GM21367 (cell line): ENCODE data around the gene PAM.
"Not testable (repeated sequence)": the region's sequence is repeated elsewhere in the genome, so short reads cannot be mapped to it uniquely, and the experiment has no call there.

Experiments
- ATAC-seq: cut with Tn5 transposase; IDR thresholded peaks from one replicate; pipeline ENCODE4 v1.9.1; 2021; ENCODE audit not compliant: unreplicated experiment

PAM gene

DNA sequence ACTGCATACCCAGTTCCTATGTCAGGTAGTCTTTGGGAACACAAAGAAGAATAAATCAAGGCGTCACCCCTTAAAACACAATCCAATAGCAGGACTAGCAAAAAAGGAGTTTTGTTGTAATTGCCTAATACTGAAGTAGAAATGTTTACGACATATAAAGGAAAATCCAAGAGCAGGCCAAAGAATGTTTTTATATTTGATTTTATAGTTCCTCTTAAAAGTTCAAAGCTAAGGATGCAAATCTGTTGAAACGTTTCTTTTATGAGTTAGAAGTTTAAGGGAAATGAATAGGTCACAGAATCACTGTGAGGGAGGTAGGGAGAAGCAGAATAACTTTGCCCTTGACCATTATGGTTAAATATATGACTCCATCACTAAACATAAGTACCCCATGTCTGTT is 136.1 kb downstream of the PAM start:
- no peak for ATAC-seq

DNA sequence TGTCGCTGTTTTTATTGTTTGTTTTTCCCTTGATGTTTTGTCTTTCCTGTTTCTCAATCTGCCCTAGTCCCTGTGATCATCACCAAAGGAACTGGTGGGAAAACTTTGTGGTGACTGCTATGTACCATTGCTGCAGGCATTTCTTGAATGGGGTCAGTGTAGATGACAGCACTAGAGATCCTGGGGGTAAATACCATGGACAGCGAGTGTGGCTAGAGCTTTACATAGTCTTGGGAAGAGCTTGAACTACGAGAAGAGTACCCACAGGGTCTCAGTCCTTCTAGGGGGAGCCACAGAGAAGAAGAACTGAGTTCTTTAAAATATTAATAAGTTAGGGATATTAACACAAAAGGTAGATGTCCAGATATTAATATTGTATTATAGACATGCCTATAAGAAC is 138.8 kb downstream of the PAM start:
- ATAC-seq = no peak

DNA sequence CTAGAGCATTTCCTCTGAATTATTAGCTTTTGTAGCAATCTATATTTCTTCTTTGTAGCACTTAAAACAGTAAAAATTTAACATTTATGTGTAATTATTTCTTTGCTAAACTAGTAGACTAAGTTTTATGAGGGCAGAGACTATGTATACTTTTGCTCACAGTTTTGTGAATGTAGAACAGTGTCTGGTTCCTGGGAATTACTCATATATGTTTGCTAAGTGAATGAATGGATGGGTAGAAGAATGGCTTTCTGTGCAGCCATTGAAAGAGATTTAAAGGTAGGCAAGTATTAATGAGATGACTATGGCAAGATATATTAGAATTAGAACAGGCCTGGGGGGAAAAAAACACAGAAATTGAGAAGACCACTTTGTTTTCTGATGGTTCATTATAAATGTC is 140.1 kb downstream of the PAM start:
- ATAC-seq = no peak

DNA sequence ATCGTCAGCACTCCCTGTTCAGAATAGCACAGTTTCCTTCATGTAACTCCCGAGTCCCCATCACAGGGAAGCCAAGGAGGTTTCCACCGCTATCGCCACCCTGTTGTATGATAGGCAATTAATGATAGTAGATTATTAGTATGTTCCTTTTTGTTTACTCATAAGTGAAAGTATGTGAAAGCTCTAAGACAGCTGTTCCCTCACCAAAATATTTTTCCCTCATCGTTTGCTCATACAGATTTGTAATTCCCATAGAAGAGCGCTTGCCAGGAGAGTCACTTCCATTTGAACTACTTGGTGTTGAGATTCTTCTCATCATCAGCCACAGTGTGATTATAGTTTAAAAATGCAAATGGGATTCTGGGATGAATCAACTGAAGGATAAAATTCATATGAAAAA is 140.9 kb downstream of the PAM start:
- no peak for ATAC-seq

DNA sequence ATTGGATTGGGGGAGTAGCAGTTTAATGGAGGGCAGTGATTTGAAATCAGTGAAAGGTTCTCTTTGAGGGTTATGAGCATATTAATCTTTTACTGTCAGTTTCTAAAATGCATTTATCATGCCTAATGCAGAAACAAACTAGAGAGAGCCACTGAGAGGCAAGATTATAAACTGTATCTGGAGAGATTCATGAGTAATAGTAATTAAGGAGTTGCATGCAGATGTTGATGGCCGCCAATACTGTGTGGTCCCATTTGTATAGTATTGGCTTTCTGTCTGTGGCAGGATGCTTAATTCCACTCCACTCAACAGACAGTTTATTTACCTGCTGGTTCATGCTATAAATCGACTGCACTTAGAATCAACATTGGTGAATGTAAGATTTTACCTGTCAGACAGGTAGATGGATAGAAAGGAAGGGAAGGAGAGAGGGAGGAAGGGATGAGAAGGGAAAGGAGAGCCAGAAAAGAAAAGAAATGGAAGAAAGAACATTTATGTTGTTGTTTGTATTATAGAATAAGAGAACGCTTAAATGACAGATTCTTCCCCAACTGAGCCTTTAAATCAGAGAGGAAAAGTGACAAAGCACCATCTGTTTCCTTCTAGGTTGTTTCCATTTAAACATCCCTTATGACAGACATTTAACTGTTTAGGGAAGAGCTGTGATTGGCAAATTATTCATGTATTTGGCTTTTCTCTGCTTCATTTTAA is 146.5 kb downstream of the PAM start:
- no peak for ATAC-seq

DNA sequence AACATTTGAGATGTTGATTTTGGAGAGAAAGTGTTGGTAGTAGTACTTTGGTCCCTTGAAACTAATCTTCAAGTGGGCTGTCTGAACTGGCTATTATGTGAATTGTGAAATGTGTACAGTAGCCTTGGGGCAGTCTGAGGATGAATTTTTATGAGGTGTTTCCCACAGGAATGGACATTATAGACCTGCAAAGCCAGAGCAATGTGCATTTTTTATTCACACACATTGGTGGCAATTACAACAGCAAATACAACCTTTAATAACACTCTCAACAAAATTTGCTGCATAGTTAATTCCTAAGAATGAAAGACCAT is 147.0 kb downstream of the PAM start:
- no peak for ATAC-seq

DNA sequence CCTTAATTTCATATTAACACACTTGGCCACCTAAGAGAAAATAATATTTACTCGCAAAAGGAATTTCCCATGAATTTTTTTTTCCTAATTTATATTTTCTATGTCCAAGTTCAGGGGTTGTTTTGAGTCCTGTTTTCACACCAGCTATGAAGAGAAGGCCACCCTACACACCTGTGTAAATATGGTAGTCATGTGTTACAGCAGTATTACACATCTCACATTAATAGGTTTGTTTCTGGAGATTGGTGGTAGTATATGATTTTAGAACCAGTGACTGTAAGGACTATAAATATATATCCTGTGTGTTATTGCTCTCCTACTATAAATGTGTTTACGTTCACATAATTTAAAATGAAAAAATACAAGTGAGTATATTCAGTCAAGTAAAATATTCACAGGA is 147.5 kb downstream of the PAM start:
- ATAC-seq = no peak

DNA sequence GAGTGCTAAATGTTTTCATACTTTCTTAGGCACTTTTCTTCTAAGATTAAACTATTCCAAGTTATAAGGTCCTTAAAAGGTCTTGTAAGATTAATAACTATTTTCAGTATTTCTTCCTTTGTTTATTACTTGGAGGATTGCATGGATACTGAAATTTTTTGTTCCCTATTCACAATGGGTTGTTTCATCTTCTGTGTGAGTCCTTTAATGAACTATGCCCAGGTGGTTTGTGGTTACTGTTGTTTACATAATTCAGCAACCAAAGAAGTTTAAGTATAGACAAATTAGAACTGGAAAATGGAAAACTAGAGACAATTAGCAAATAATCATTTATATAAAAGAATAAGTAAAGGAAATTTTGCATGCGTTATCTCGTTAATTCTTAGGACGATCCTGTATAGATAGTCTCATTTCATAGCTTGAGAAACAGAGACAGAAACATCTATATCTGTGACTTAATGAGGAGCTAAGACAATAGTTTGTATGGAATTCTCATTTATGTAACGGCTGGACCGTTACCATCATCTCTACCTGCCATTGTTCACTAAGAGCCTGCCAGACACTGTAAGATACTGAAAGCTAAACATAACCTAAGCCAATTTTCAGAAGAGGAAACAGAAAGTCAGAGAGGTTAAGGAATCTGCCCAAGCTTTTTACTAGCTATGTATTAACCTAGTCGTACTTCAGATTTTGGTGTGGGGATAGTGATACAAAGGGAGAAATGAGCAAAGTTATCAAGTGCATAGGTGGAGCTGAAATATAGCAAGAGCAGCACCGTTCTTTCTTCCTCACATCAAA is 148.2 kb downstream of the PAM start:
- no peak for ATAC-seq

DNA sequence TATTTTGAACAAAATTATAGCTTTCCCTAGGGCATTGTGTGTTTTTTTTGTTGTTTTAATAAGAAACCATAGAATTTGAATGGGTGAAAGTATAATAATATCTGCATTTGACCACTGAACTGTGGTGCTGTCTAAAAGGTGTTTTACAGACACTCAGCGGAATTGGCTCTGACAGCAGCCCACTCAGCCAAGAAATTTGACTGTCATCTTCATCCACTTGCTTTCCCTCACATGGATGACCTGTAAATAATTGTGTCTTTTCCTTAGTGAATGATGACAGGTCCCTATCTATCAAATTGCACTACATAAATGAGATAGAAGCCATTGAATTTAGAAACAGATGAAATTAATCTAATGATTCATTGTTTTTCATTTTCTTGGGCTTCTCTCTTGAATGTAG is 150.0 kb downstream of the PAM start:
- ATAC-seq = no peak

DNA sequence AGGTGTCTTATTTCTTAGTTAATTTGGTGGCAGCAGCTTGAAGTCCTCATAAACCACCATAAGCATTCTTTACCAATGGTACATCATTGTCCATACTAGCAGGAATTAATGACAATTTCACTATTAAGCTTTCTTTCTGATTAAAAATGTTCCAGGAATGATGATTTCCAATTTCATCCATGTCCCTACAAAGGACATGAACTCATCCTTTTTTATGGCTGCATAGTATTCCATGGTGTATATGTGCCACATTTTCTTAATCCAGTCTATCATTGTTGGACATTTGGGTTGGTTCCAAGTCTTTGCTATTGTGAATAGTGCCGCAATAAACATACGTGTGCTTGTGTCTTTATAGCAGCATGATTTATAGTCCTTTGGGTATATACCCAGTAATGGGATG is 152.0 kb downstream of the PAM start:
- not testable (repeated sequence) for ATAC-seq

DNA sequence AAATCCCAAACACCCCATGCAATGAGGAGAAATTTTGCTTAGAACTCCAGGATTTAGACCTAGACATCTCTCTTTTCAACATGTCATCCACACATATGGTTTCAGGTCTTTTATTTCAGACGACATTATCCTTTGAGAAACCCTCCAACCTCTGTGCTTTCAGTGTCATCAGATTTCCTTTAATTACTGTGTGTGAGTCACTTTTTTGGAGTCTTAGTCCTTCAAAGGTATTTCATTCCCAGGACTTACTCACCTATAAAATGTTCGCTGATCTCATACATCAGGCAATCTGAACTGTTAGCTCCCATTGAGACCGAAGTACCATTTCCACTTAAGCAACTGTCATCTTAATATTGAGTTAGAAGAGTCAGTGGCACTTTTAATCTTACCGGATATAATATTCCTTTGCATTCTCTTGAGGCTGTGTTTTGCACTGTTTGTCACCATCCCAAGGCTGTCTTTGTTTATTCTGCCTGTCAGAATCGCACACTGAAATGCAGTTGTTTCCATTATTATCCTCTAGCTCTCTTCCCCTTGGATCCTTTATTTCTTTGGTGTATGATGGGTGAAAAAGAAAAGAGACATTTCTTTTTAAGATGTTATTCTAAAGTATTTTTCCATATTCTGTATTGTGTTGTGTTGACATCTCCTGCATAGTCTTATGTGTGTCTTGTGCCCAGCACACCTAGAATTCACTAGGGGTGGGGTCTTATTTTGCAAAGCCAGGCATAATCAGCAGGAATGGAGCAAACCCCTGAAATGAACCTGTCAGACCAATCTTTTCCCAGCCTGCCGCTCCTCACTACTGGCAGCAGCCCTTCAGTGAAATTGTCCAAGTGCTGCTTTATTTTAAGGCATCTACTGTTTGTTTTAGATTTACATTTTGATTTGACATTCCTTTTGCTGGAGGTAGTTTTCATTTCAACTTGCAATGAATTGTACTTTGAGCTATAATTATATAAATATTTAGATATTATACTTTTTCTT is 155.4 kb downstream of the PAM start:
- ATAC-seq = no peak

DNA sequence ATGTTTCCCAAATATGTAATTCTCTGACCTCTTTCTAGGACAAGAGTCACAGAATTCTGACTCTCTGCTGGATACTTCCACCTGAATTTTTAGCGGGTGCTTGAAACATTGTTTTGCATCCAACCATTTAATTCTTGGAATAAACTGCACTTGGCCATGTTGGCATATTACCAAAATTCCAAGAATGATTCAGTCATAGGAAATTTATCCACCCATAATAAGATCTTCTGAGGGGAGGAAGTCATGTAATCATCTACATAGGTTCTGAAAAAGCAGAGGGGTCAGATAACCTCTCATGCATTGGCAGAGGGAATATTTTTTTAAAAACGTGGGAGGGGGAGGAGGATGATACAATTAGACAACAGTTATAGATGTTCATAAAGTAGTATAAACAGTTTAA is 156.9 kb downstream of the PAM start:
- ATAC-seq = no peak

DNA sequence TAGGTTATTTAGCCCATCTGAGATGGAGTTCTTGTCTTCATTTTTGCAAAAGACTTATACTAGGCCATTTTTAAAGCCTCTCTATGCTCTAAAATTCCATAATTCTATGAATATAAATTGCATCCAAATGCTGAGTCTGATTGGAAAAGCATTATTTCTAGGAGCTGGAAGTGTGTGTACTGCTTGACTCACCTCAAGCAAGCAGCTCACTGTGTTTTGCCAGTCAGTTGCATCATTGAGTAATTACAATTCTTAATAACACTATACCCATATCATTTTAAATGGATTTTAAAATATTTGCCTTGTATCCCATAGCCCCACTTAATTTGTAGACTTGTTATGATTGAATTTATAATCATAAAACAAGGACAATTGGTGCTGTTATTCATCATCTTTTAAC is 161.0 kb downstream of the PAM start:
- no peak for ATAC-seq

DNA sequence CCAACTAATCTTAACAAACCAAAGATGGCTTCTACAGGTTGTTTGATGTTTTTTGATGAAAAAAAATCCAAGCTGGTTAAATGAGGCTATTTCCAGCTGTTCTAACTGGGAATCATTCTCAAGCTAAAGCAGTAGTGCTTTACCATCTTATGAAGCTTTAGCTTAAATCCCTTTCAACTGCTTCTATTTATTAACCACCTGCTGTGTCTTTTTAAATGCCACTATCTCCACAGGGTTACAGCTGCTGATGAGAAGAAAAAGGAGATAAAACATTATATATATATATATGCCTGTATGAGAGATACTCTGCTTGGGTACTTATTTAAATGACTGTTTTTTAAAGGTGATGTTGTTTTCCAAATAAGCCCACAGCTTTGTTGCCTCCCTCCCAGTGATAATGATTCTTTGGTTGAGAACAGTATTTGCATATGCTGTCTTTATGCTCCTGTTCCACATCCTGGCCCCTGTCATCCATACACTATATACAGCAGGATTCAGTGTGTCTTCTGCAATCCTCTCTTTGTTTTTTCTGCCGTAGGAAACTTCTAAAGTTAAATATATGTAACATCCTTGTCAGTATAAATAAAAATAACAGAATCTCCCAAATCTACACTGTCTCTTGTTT is 164.0 kb downstream of the PAM start:
- no peak for ATAC-seq

DNA sequence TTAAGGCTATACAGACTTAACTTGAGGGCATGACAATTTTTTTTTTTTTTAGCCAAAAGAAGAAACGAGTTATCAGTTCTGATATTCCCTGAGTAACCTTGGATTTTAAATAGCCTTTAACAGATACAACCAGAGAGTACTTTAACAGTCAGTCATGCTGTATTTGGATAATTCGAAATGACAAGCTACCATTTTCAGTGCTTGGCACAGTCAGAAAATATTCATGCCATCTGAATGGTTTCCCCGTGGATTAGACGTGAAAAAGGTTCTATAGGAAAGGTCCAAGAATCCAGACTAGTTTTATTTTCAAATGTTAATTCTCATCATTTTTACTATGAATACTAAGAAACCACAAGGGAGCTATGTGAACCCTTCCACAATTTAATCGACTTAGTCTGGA is 165.7 kb downstream of the PAM start:
- ATAC-seq = no peak

DNA sequence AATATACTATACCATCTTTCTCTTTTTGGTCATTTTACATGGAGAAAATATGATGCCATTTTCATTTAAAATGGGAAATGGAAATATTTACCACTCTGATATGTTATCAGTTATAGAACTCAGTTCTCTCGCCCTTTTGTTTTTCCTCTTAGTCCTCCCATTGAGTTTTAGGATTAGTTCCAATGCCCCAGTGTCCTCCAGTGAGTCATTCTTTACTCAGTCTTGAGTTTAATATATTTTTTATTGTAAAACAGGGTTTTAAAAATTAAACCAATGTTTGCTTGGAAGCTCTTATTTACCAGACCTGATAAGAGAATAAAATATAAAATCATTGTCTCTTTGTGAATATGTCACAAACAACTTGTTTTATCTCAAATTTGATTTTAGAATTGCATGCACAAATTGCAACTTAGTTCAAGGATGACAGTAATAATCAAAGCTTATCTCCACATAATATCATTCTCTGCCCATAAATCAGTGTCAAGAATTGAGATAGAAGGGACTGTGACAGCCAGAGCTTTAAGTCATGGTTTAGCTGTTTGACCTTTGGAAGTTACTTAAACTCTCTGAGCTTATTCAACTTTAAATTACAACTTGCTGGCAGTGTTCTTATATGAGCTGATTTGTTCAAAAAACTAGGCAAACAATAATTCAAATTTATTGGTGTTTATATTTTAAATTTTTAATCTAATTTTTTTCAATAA is 166.4 kb downstream of the PAM start:
- no peak for ATAC-seq

DNA sequence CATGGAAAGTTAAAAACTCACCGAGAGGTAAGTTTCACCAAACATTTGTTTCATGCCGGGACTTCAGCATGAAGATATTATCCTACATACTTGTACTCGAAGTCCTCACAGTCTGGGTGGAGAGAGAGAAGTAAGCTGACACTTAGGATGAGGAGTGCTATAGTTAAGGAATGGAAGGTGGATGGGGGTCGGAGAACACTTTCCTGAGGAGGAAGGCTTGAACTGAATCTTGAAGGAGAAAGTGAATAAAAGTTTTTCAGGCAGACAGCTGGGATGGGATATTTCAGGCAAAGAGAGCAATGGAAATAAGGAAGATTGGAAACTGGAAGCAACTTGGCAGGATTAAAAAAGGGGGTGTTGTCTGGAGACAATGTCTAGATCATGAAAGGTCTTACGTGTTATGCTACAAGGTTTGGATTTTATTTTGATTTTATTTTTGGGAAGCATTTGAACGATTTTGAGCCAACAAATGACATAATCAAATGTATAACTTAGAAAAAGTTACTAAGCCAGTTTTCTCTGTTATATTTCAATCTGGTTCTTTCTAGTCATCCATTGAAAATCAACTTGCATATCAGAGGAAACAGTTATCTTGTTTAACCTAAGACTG is 167.1 kb downstream of the PAM start:
- ATAC-seq = no peak

DNA sequence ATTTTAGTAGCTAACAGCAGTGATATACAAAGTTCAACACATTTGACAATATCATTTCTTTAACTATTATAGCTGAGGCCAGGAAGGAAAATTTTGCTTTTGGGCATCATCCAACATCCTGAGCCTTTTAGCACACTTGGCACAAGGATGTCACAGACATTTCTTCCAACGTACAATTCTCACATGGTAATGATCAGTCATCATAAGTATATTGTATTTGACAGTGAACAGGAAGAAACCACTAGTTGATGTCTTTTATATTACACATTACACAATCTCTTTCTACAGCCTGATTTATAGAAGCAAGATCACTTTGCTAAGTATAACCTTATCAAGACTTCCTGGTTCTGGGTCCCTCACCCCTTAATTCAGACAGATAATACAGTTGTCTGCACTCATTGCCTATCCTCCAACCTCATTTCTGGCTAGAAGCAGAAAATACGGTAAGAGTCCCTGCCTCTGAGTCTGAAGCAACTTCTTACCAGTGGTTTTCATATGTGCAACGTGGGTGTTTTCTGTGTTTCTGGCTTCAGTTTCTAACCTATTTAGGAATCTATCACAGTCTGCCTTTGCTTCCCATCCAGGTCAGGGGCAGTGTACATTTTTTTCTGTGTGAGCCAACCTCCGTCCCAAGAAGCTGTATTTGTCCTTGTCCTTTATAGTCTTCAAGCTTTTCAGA is 167.8 kb downstream of the PAM start:
- ATAC-seq = no peak

DNA sequence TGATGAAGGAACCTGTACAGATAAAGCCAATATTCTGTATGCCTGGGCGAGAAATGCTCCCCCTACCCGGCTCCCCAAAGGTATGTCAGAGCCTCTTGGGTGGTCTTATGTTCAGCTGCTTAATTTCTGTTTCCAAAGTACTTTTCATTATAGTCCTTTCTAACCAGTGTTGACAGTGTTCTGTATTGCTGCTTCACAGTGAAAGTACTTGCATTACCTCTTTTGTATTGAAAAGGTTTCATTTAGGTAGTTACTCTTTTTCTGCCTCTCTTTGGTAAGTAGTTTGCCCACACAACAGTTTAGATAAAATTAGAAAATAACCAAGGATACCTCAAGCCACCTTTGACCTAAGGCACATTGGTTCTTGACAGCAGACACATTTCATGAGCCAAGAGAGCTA is 169.9 kb downstream of the PAM start:
- no peak for ATAC-seq

DNA sequence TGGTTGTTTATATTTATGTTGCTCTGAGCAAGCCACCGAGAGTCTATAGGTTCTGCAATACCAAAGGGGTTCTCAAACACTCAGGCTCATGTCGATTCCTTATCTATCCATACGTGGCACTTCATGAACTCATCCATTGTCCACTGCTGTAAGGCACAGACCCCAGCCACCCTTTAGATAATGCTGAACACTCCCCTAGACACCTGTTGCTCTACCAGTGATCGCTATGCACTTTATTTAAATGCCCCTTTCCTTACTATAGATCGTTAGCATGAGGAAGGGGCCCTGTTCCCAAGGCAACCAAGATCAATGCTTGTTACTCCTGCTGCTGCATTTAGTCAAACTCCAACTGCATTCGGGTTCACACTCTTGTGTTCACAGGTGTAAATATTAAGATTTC is 171.9 kb downstream of the PAM start:
- no peak for ATAC-seq
